ENCODE data around the gene LRFN4.

- TF ChIP-seq CTCF (IDR thresholded peaks at IDR 0.05) (no peak), POLR2AphosphoS5 (IDR thresholded peaks at IDR 0.05) (no peak), POLR2A (IDR thresholded peaks at IDR 0.05) (no peak)
These were observed 5.6 kb upstream of the LRFN4 start for GRCh38 chr11:66851239-66851596.

Measured in upper lobe of left lung (tissue), 4 donors.